Measurements from ENCODE around the gene UBASH3A. TPM values are rescaled to one million over a fixed set of nuclear protein-coding genes. Genes with fewer than 3 reads are reported as not detected.

Gene UBASH3A
- total RNA-seq, 2 donors from 2014 or later, result 0.93 to 1.5 TPM

- H3K4me3 ChIP-seq, result no peak overlapping the region
- H3K36me3 ChIP-seq, result no peaks in the 10 kb centered on the region
- H3K27me3 ChIP-seq, result no peaks in the 10 kb centered on the region
- no peak overlapping the region for H3K27ac ChIP-seq
- no peak overlapping the region for H3K9ac ChIP-seq (ENCODE audit: low read depth in 2 of 2, low read length in 2 of 2)
- intact Hi-C loops (cut with DNase I), result no loop called here
- H3K4me1 ChIP-seq, result no peaks in the 10 kb centered on the region
- TF ChIP-seq CTCF (IDR thresholded peaks at IDR 0.05), result no peak
- peaks cover 3% of the 10 kb centered on the region for H3K9me3 ChIP-seq
- DNase-seq, result no peak
Observed at GRCh38 chr21:42436914-42437313, 33.2 kb downstream of the UBASH3A start.

GRCh38 chr21:42437786-42438185 is 34.1 kb downstream of the UBASH3A start:
- no peak for TF ChIP-seq CTCF (IDR thresholded peaks at IDR 0.05)
- intact Hi-C loops (cut with DNase I), result no loop called here
- no peak for DNase-seq

GRCh38 chr21:42438316-42439205 is 34.9 kb downstream of the UBASH3A start:
- intact Hi-C loops (cut with DNase I), result no loop called here
- Histone ChIP-seq H3K4me3 (no peak overlapping the region), H3K9ac (ENCODE audit: low read depth in 2 of 2, low read length in 2 of 2) (no peak overlapping the region), H3K9me3 (no peaks in the 10 kb centered on the region), H3K27ac (no peak overlapping the region), H3K36me3 (no peaks in the 10 kb centered on the region), H3K27me3 (no peaks in the 10 kb centered on the region), H3K4me1 (no peaks in the 10 kb centered on the region)
- no peak for TF ChIP-seq CTCF (IDR thresholded peaks at IDR 0.05)
- DNase-seq, result no peak

More at GRCh38 chr21:42437786-42438185, 34.1 kb downstream of the UBASH3A start:
- no peak overlapping the region for H3K4me3 ChIP-seq
- H3K9me3 ChIP-seq, result no peaks in the 10 kb centered on the region
- no peak overlapping the region for H3K9ac ChIP-seq (ENCODE audit: low read depth in 2 of 2, low read length in 2 of 2)
- H3K27me3 ChIP-seq, result no peaks in the 10 kb centered on the region
- H3K36me3 ChIP-seq, result no peaks in the 10 kb centered on the region
- H3K27ac ChIP-seq, result no peak overlapping the region
- H3K4me1 ChIP-seq, result no peaks in the 10 kb centered on the region

- TF ChIP-seq CTCF (IDR thresholded peaks at IDR 0.05), result no peak
- Histone ChIP-seq H3K9ac (ENCODE audit: low read depth in 2 of 2, low read length in 2 of 2) (no peak overlapping the region), H3K36me3 (no peaks in the 10 kb centered on the region), H3K4me1 (no peaks in the 10 kb centered on the region), H3K27ac (no peak overlapping the region), H3K9me3 (no peaks in the 10 kb centered on the region), H3K4me3 (no peak overlapping the region), H3K27me3 (no peaks in the 10 kb centered on the region)
- no peak for DNase-seq
- intact Hi-C loops (cut with DNase I), result no loop called here
Observed at GRCh38 chr21:42439284-42440186, 35.8 kb downstream of the UBASH3A start.

GRCh38 chr21:42440187-42440792 is 36.6 kb downstream of the UBASH3A start:
- Histone ChIP-seq H3K27me3 (no peaks in the 10 kb centered on the region), H3K27ac (no peak overlapping the region), H3K4me1 (no peaks in the 10 kb centered on the region), H3K9me3 (no peaks in the 10 kb centered on the region), H3K4me3 (no peak overlapping the region), H3K9ac (ENCODE audit: low read depth in 2 of 2, low read length in 2 of 2) (no peak overlapping the region), H3K36me3 (no peaks in the 10 kb centered on the region)
- intact Hi-C loops (cut with DNase I), result no loop called here
- DNase-seq, result no peak
- no peak for TF ChIP-seq CTCF (IDR thresholded peaks at IDR 0.05)
